DOHH2 (cell line): Measurements from ENCODE around the gene CDC37.

Source experiments
- H3F3A ChIP-seq: fragments of 200-600 bp; sonication (generic), shearing (Covaris generic); 2 replicates; pipeline ENCODE4 v1.6.0; 2016; ENCODE audit warnings: antibody characterized with exemption, mild to moderate bottlenecking; ENCODE audit not compliant: control insufficient read depth, insufficient read depth
- H3K27ac ChIP-seq: fragments of 200-600 bp; sonication (generic); 2 replicates; pipeline ENCODE4 v1.5.1; 2014; ENCODE audit warnings: low read depth, mild to moderate bottlenecking, low read length, moderate library complexity
- H3K27me3 ChIP-seq: fragments of 200-600 bp; sonication (generic); 2 replicates; pipeline ENCODE4 v1.6.1; 2014; ENCODE audit warnings: mild to moderate bottlenecking, low read length, mixed read lengths; ENCODE audit not compliant: control insufficient read depth
- H3K36me3 ChIP-seq: fragments of 200-600 bp; sonication (generic); 2 replicates; pipeline ENCODE4 v1.6.1; 2014; ENCODE audit warnings: mild to moderate bottlenecking, low read length, moderate library complexity, mixed read lengths; ENCODE audit not compliant: control insufficient read depth
- H3K4me1 ChIP-seq: fragments of 200-600 bp; sonication (generic); 2 replicates; pipeline ENCODE4 v1.6.1; 2014; ENCODE audit warnings: mild to moderate bottlenecking, low read length, mixed read lengths; ENCODE audit not compliant: control insufficient read depth
- H3K4me2 ChIP-seq: fragments of 200-600 bp; sonication (generic); 2 replicates; pipeline ENCODE4 v1.6.0; 2014; ENCODE audit warnings: mild to moderate bottlenecking, low read length, moderate library complexity
- H3K4me3 ChIP-seq: fragments of 200-600 bp; sonication (generic); 2 replicates; pipeline ENCODE4 v1.5.1; 2014; ENCODE audit warnings: mild to moderate bottlenecking, low read length, mixed read lengths
- H3K79me2 ChIP-seq: fragments of 200-600 bp; sonication (generic); 2 replicates; pipeline ENCODE4 v1.6.1; 2014; ENCODE audit warnings: mild to moderate bottlenecking, low read length, mixed read lengths; ENCODE audit not compliant: control insufficient read depth
- H3K9me2 ChIP-seq: fragments of 200-600 bp; sonication (generic); replicated peaks from 2 replicates; pipeline ENCODE4 v1.6.1; 2014; ENCODE audit warnings: mild to moderate bottlenecking, low read length, mixed read lengths; ENCODE audit not compliant: control insufficient read depth
- H3K9me3 ChIP-seq: fragments of 200-600 bp; sonication (generic); 2 replicates; pipeline ENCODE4 v1.6.1; 2014; ENCODE audit warnings: antibody characterized with exemption, low read length, mixed read lengths; ENCODE audit not compliant: control insufficient read depth, insufficient read depth
- H4K20me1 ChIP-seq: fragments of 200-600 bp; sonication (generic); 2 replicates; pipeline ENCODE4 v1.6.0; 2014; ENCODE audit warnings: low read depth, mild to moderate bottlenecking, antibody characterized with exemption, low read length, moderate library complexity; ENCODE audit not compliant: control insufficient read depth, insufficient read depth
- EZH2phosphoT487 ChIP-seq: fragments of 200-600 bp; sonication (generic); IDR thresholded peaks from 2 replicates; pipeline ENCODE4 v1.6.1; 2017; ENCODE audit warnings: borderline replicate concordance, mild to moderate bottlenecking, antibody characterized with exemption, low read length, moderate library complexity, mixed read lengths
- TF ChIP-seq, protein P1 (sequence below): fragments of 200-600 bp; sonication (generic); IDR thresholded peaks from one replicate; pipeline ENCODE4 v1.5.1; 2014; ENCODE audit warnings: antibody characterized with exemption, mild to moderate bottlenecking, low read depth, low read length; ENCODE audit not compliant: poor library complexity, severe bottlenecking

CDC37 gene

GRCh38 chr19:10432736-10433130 is 29.4 kb upstream of the CDC37 start:
- H3K27ac ChIP-seq: no peak overlapping the region
- H3K27me3 ChIP-seq: peaks cover 10% of the 10 kb centered on the region
- peaks cover 26% of the 10 kb centered on the region for H4K20me1 ChIP-seq
- H3K9me2 ChIP-seq: no peaks in the 10 kb centered on the region
- H3K9me3 ChIP-seq: no peaks in the 10 kb centered on the region
- H3K36me3 ChIP-seq: no peaks in the 10 kb centered on the region
- no peak overlapping the region for H3K4me3 ChIP-seq
- TF ChIP-seq, protein P1, sequence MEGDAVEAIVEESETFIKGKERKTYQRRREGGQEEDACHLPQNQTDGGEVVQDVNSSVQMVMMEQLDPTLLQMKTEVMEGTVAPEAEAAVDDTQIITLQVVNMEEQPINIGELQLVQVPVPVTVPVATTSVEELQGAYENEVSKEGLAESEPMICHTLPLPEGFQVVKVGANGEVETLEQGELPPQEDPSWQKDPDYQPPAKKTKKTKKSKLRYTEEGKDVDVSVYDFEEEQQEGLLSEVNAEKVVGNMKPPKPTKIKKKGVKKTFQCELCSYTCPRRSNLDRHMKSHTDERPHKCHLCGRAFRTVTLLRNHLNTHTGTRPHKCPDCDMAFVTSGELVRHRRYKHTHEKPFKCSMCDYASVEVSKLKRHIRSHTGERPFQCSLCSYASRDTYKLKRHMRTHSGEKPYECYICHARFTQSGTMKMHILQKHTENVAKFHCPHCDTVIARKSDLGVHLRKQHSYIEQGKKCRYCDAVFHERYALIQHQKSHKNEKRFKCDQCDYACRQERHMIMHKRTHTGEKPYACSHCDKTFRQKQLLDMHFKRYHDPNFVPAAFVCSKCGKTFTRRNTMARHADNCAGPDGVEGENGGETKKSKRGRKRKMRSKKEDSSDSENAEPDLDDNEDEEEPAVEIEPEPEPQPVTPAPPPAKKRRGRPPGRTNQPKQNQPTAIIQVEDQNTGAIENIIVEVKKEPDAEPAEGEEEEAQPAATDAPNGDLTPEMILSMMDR: no peak
- no peak for TF ChIP-seq EZH2phosphoT487
- H3K4me1 ChIP-seq: peaks cover 53% of the 10 kb centered on the region
- H3F3A ChIP-seq: peaks cover 14% of the 10 kb centered on the region
- H3K4me2 ChIP-seq: no peak overlapping the region
- H3K79me2 ChIP-seq: peaks cover 65% of the 10 kb centered on the region

DNA sequence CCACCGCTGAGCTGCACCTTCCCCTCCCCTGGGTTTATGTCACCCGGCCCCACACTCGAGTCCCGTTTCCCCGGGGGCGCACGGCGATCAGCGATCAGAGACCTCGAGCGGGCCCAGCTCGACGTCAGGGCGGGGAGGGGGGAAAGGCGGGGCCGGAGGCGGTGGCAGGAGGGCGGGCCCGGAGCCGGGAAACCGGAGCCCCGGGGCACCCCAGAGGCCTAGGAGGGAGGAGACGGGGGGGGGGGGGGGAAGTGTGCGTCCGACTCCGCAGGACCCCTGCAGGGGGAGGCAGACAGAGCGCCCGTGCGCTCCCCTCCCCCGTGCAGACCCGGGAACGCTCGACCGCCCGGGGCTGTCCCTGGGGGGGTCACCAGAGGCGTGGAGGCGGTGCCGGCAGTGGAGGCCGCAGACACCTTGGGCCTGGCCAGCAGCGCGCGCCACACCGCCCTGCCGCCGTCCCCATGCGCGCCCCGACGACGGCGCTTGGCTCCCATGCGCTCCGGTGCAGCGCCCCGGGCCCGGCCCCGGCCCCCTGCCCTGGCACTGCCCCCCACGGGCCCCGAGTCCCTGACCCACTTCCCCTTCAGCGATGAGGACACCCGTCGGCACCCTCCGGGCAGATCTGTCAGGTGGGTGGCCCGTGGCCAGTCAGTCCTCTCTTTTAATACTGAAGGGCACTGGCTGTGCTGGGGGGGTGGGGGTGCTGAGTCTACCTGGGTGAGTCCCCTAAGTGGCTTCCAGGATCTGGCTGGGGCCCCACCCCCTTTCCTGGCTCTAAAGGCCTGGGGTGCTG is 28.8 kb upstream of the CDC37 start:
- Histone ChIP-seq H3K9me2 (no peaks in the 10 kb centered on the region), H4K20me1 (peaks cover 32% of the 10 kb centered on the region), H3K9me3 (no peaks in the 10 kb centered on the region), H3F3A (peaks cover 20% of the 10 kb centered on the region), H3K4me2 (peak overlapping the region; percentile 69), H3K27me3 (peaks cover 10% of the 10 kb centered on the region), H3K36me3 (no peaks in the 10 kb centered on the region), H3K79me2 (peaks cover 67% of the 10 kb centered on the region), H3K27ac (no peak overlapping the region), H3K4me3 (peak overlapping the region; percentile 52), H3K4me1 (peaks cover 59% of the 10 kb centered on the region)
- TF ChIP-seq, protein P1: no peak
- TF ChIP-seq EZH2phosphoT487: no peak

DNA sequence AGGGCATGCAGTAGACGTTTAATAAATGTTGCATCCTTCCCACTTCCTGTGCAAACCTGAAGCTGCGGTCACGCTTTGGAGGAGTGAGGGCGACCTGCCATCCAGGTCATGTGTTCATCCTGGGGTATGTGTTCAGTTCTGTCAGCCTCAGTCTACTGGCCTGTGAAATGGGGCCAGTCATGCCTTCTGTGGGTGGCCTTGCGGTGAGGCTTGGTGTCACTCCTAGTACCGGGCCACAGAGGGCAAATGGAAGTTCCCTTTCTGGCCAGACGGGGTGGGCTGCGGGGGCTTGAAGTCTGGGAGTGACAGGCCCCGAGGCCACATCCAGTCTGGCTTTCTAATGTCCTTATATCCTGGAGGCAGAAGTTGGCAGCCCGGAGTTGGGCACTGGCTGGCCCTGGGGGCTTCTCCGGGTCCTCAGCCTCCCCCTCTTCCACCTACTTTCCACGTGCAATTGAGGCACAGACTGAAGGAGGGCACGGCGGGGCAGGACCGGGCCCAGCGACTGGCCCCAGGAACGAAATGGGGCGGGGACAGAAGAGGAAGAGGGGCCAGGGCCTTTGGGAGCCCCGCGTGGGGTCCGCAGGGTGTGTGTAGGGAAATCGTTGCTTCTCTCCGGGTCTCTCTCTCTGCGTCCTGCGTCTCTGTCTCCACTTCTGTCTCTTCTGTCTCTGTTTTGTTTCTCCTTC is 28.1 kb upstream of the CDC37 start:
- no peaks in the 10 kb centered on the region for H3K36me3 ChIP-seq
- H3K79me2 ChIP-seq: peaks cover 74% of the 10 kb centered on the region
- peaks cover 10% of the 10 kb centered on the region for H3K27me3 ChIP-seq
- H4K20me1 ChIP-seq: peaks cover 35% of the 10 kb centered on the region
- peak overlapping the region; percentile 69 for H3K4me2 ChIP-seq
- H3K9me2 ChIP-seq: no peaks in the 10 kb centered on the region
- peaks cover 21% of the 10 kb centered on the region for H3F3A ChIP-seq
- H3K27ac ChIP-seq: no peak overlapping the region
- TF ChIP-seq, protein P1: peak; percentile 19
- TF ChIP-seq EZH2phosphoT487: no peak
- no peaks in the 10 kb centered on the region for H3K9me3 ChIP-seq
- H3K4me3 ChIP-seq: peak overlapping the region; percentile 52
- H3K4me1 ChIP-seq: peaks cover 65% of the 10 kb centered on the region
